Skeletal muscle tissue (tissue), 4 donors: Measurements from ENCODE around the gene THAP12. TPM values are rescaled to one million over a fixed set of nuclear protein-coding genes. Genes with fewer than 3 reads are reported as not detected.

Experiments
- H3K27ac ChIP-seq: one replicate; pipeline ENCODE4 v1.7.0; 2013; ENCODE audit warnings: mild to moderate bottlenecking, low read depth, low read length, inconsistent platforms
- H3K27me3 ChIP-seq, 3 donors: one replicate each; pipeline ENCODE4 v1.7.0; 2013; ENCODE audit warnings: low read length in 3 of 3; ENCODE audit not compliant: control insufficient read depth in 3 of 3, insufficient read depth in 3 of 3
- H3K36me3 ChIP-seq, 3 donors: one replicate each; pipeline ENCODE4 v1.7.0; 2013; ENCODE audit warnings: low read length in 3 of 3; ENCODE audit not compliant: control insufficient read depth in 3 of 3, insufficient read depth in 3 of 3
- H3K4me1 ChIP-seq, 3 donors: one replicate each; pipeline ENCODE4 v1.7.0; 2013; ENCODE audit warnings: low read length in 3 of 3, mild to moderate bottlenecking in 3 of 3; ENCODE audit not compliant: control insufficient read depth in 3 of 3, insufficient read depth in 3 of 3
- H3K4me3 ChIP-seq, 3 donors: one replicate each; pipeline ENCODE4 v1.7.0; 2013; ENCODE audit warnings: low read length in 3 of 3
- H3K9ac ChIP-seq, 3 donors: one replicate each; pipeline ENCODE4 v1.7.0; 2013; ENCODE audit warnings: low read length in 3 of 3, mild to moderate bottlenecking in 3 of 3, moderate library complexity in 2 of 3, low read depth in 1 of 3
- H3K9me3 ChIP-seq, 3 donors: one replicate each; pipeline ENCODE4 v1.7.0; 2013; ENCODE audit warnings: low read length in 3 of 3; ENCODE audit not compliant: control insufficient read depth in 3 of 3
- total RNA-seq: library from RNA; depleted of rRNA; stranded (reverse); fragments of >200 nt; gene quantifications from one replicate; pipeline ENCODE4 v1.2.3, GENCODE V29; 2014
- donor health status: Osteomylitis.

The THAP12 gene
- total RNA-seq, 1 donor from 2014 or later, result 35.5 TPM

- Histone ChIP-seq H3K27me3 (no peaks in the 10 kb centered on the region), H3K4me3 (peak overlapping the region in 2 of 3 donors; percentile 94 to 97), H3K9me3 (no peaks in the 10 kb centered on the region), H3K4me1 (peaks cover 26 to 33% (median 32%) of the 10 kb centered on the region in 3 donors), H3K36me3 (peaks cover 0 to 3% (median 0%) of the 10 kb centered on the region in 3 donors), H3K27ac (no peak overlapping the region), H3K9ac (peak overlapping the region; percentile 63 to 87 (median 73))
Observed at GRCh38 chr11:76382209-76382608, 1.3 kb upstream of the THAP12 start.

GRCh38 chr11:76380159-76380976, 564 bp downstream of the THAP12 start:
- Histone ChIP-seq H3K36me3 (peaks cover 0 to 3% (median 0%) of the 10 kb centered on the region in 3 donors), H3K27ac (peak overlapping the region; percentile 76), H3K9ac (peak overlapping the region; percentile 82 to 91 (median 84)), H3K4me1 (peaks cover 26 to 33% (median 32%) of the 10 kb centered on the region in 3 donors), H3K9me3 (no peaks in the 10 kb centered on the region), H3K4me3 (peak overlapping the region; percentile 71 to 96 (median 88)), H3K27me3 (no peaks in the 10 kb centered on the region)

GRCh38 chr11:76379807-76380158, 1.1 kb downstream of the THAP12 start:
- H3K27ac ChIP-seq, result peak overlapping the region; percentile 76
- H3K9ac ChIP-seq, result peak overlapping the region; percentile 82 to 91 (median 84)
- H3K4me1 ChIP-seq, result peaks cover 26 to 33% (median 32%) of the 10 kb centered on the region in 3 donors
- peak overlapping the region; percentile 71 to 96 (median 88) for H3K4me3 ChIP-seq
- no peaks in the 10 kb centered on the region for H3K27me3 ChIP-seq
- no peaks in the 10 kb centered on the region for H3K9me3 ChIP-seq
- H3K36me3 ChIP-seq, result peaks cover 0 to 1% (median 0%) of the 10 kb centered on the region in 3 donors

- no peaks in the 10 kb centered on the region for H3K9me3 ChIP-seq
- H3K36me3 ChIP-seq, result no peaks in the 10 kb centered on the region
- no peaks in the 10 kb centered on the region for H3K27me3 ChIP-seq
- no peak overlapping the region for H3K9ac ChIP-seq
- H3K27ac ChIP-seq, result no peak overlapping the region
- no peak overlapping the region for H3K4me3 ChIP-seq
- H3K4me1 ChIP-seq, result peaks cover 17 to 19% (median 19%) of the 10 kb centered on the region in 3 donors
Observed at GRCh38 chr11:76376746-76377558, 4.0 kb downstream of the THAP12 start.

- no peaks in the 10 kb centered on the region for H3K36me3 ChIP-seq
- no peak overlapping the region for H3K4me3 ChIP-seq
- H3K9me3 ChIP-seq, result no peaks in the 10 kb centered on the region
- no peak overlapping the region for H3K9ac ChIP-seq
- H3K27ac ChIP-seq, result no peak overlapping the region
- no peaks in the 10 kb centered on the region for H3K27me3 ChIP-seq
- peaks cover 3 to 17% (median 6%) of the 10 kb centered on the region in 3 donors for H3K4me1 ChIP-seq
Observed at GRCh38 chr11:76371170-76371569, 9.8 kb downstream of the THAP12 start.

- Histone ChIP-seq H3K4me1 (peaks cover 3 to 17% (median 6%) of the 10 kb centered on the region in 3 donors), H3K9ac (no peak overlapping the region), H3K9me3 (no peaks in the 10 kb centered on the region), H3K36me3 (peaks cover 0 to under 1% (median 0%) of the 10 kb centered on the region in 3 donors), H3K4me3 (no peak overlapping the region), H3K27ac (no peak overlapping the region), H3K27me3 (no peaks in the 10 kb centered on the region)
Observed at GRCh38 chr11:76369406-76369805, 11.5 kb downstream of the THAP12 start.

GRCh38 chr11:76368490-76368889, 12.4 kb downstream of the THAP12 start:
- Histone ChIP-seq H3K9me3 (no peaks in the 10 kb centered on the region), H3K36me3 (peaks cover 0 to 2% (median 0%) of the 10 kb centered on the region in 3 donors), H3K9ac (no peak overlapping the region), H3K4me1 (peaks cover 3 to 17% (median 6%) of the 10 kb centered on the region in 3 donors), H3K27ac (no peak overlapping the region), H3K4me3 (no peak overlapping the region), H3K27me3 (no peaks in the 10 kb centered on the region)

GRCh38 chr11:76365038-76365679, 15.8 kb downstream of the THAP12 start:
- Histone ChIP-seq H3K27ac (no peak overlapping the region), H3K4me3 (no peak overlapping the region), H3K9ac (no peak overlapping the region), H3K36me3 (peaks cover 0 to 3% (median 2%) of the 10 kb centered on the region in 3 donors), H3K27me3 (no peaks in the 10 kb centered on the region), H3K4me1 (peaks cover 4 to 11% (median 9%) of the 10 kb centered on the region in 3 donors), H3K9me3 (no peaks in the 10 kb centered on the region)

- Histone ChIP-seq H3K4me3 (no peak overlapping the region), H3K9me3 (no peaks in the 10 kb centered on the region), H3K36me3 (peaks cover 0 to 7% (median 5%) of the 10 kb centered on the region in 3 donors), H3K27me3 (no peaks in the 10 kb centered on the region), H3K27ac (no peak overlapping the region), H3K9ac (no peak overlapping the region), H3K4me1 (peaks cover 0 to 9% (median 4%) of the 10 kb centered on the region in 3 donors)
Observed at GRCh38 chr11:76362716-76363115, 18.2 kb downstream of the THAP12 start.
